Suppressor macrophage treated with lipopolysaccharide for 1 hour (primary cell): ENCODE data around the gene RHBDF2.
"Not testable (repeated sequence)": the region's sequence is repeated elsewhere in the genome, so short reads cannot be mapped to it uniquely, and the experiment has no call there.

Source experiments
- DNase-seq, 3 donors: peaks; one replicate each; pipeline ENCODE4 v3.0.0-alpha.2; 2020 to 2022

The RHBDF2 gene

GRCh38 chr17:76523084-76524037 is 22.1 kb upstream of the RHBDF2 start:
- DNase-seq = peak; percentile 70 to 86 (median 78)

GRCh38 chr17:76521683-76522082 is 20.5 kb upstream of the RHBDF2 start:
- DNase-seq = not testable (repeated sequence)

- no peak for DNase-seq
Observed at GRCh38 chr17:76521262-76521661, 20.0 kb upstream of the RHBDF2 start.

- no peak for DNase-seq
Observed at GRCh38 chr17:76519048-76519966, 18.1 kb upstream of the RHBDF2 start.

- DNase-seq = peak; percentile 91 to 95 (median 95)
Observed at GRCh38 chr17:76517638-76518038, 16.4 kb upstream of the RHBDF2 start.

GRCh38 chr17:76515274-76515949 is 14.2 kb upstream of the RHBDF2 start:
- peak; percentile 94 to 99 (median 96) for DNase-seq

- not testable (repeated sequence) for DNase-seq
Observed at GRCh38 chr17:76514355-76514754, 13.1 kb upstream of the RHBDF2 start.

GRCh38 chr17:76513306-76513692 is 12.1 kb upstream of the RHBDF2 start:
- DNase-seq = no peak

- DNase-seq = no peak
Observed at GRCh38 chr17:76512366-76513305, 11.4 kb upstream of the RHBDF2 start.

- peak in 2 of 3 donors; percentile 53 to 63 for DNase-seq
Observed at GRCh38 chr17:76511668-76512365, 10.6 kb upstream of the RHBDF2 start.

GRCh38 chr17:76510831-76511244 is 9.6 kb upstream of the RHBDF2 start:
- no peak for DNase-seq

- not testable (repeated sequence) for DNase-seq
Observed at GRCh38 chr17:76508472-76509063, 7.3 kb upstream of the RHBDF2 start.

GRCh38 chr17:76506408-76507345 is 5.5 kb upstream of the RHBDF2 start:
- DNase-seq = peak; percentile 75 to 87 (median 86)

- peak in 2 of 3 donors; percentile 62 to 70 for DNase-seq
Observed at GRCh38 chr17:76504117-76504516, 2.9 kb upstream of the RHBDF2 start.

- peak in 1 of 3 donors; percentile 45 for DNase-seq
Observed at GRCh38 chr17:76502341-76503211, 1.4 kb upstream of the RHBDF2 start.

GRCh38 chr17:76501827-76502307 is 644 bp upstream of the RHBDF2 start:
- DNase-seq = no peak

GRCh38 chr17:76500747-76501017 is 541 bp downstream of the RHBDF2 start:
- no peak for DNase-seq

- peak; percentile 69 to 78 (median 72) for DNase-seq
Observed at GRCh38 chr17:76500074-76500746, 1.0 kb downstream of the RHBDF2 start.
